B cell (primary cell): Measurements from ENCODE around the gene MACO1. TPM values are rescaled to one million over a fixed set of nuclear protein-coding genes. Genes with fewer than 3 reads are reported as not detected.
"Not testable (repeated sequence)": the region's sequence is repeated elsewhere in the genome, so short reads cannot be mapped to it uniquely, and the experiment has no call there.

Source experiments
- ATAC-seq: fragments of 200-7000 bp; cut with Tn5 transposase; one replicate; pipeline ENCODE4 v1.10.0; 2021; ENCODE audit warnings: low read depth, mild to moderate bottlenecking, moderate number of reproducible peaks, moderate library complexity
- CTCF ChIA-PET: fragments of 350-600 bp; sonication (Branson Sonifier 250); formaldehyde crosslinking; loops from one replicate; lab custom pipeline; 2021; ENCODE audit warnings: antibody characterized with exemption, inconsistent platforms; lab: Charles Lee
- POLR2A ChIA-PET: fragments of 350-600 bp; sonication (Branson Sonifier 250); formaldehyde crosslinking; loops from one replicate; lab custom pipeline; 2021; ENCODE audit warnings: antibody characterized with exemption; lab: Charles Lee
- DNase-seq: peaks from one replicate; pipeline ENCODE4 v3.0.0; 2013
- H2AFZ ChIP-seq: 2 replicates; pipeline ENCODE4 v1.6.1; 2012; ENCODE audit warnings: mild to moderate bottlenecking, low read depth, low read length; ENCODE audit not compliant: insufficient read depth, poor library complexity, severe bottlenecking
- H3K27ac ChIP-seq, 2 donors: 1 replicate in 1 of 2; 2 replicates in 1 of 2; pipeline ENCODE4 v1.5.1; 2012 to 2013; ENCODE audit warnings: low read length in 2 of 2, mild to moderate bottlenecking in 2 of 2, moderate library complexity in 1 of 2
- H3K27me3 ChIP-seq, 4 experiments: fragments of 200-600 bp in 1 of 4; sonication (generic) in 1 of 4; replicated peaks in 1 of 4; 1 replicate in 2 of 4; 2 replicates in 2 of 4; pipeline versions ENCODE4 v1.6.1 to v1.7.0; 2013 to 2016; ENCODE audit warnings: low read length in 3 of 4, mild to moderate bottlenecking in 2 of 4, mixed read lengths in 1 of 4, moderate library complexity in 1 of 4; ENCODE audit not compliant: insufficient read depth in 4 of 4, control insufficient read depth in 3 of 4; ENCODE audit errors: control extremely low read depth in 1 of 4
- H3K36me3 ChIP-seq, 2 experiments: replicated peaks in 1 of 2; 1 replicate in 1 of 2; 2 replicates in 1 of 2; pipeline versions ENCODE4 v1.6.1 to v1.7.1; 2013; ENCODE audit warnings: low read length in 1 of 2; ENCODE audit not compliant: insufficient read depth in 2 of 2, control insufficient read depth in 1 of 2; ENCODE audit errors: control extremely low read depth in 1 of 2, extremely low read depth in 1 of 2
- H3K4me1 ChIP-seq, 2 donors: fragments of 200-600 bp in 1 of 2; sonication (generic) in 1 of 2; 1 replicate in 1 of 2; 2 replicates in 1 of 2; pipeline versions ENCODE4 v1.5.1 to v1.6.1; 2013 to 2017; ENCODE audit warnings: low read length in 2 of 2; ENCODE audit not compliant: control insufficient read depth in 2 of 2, insufficient read depth in 2 of 2
- H3K4me2 ChIP-seq: replicated peaks from 2 replicates; pipeline ENCODE3; 2012; ENCODE audit warnings: mild to moderate bottlenecking, low read depth, low read length; ENCODE audit not compliant: poor library complexity, severe bottlenecking
- H3K4me3 ChIP-seq, 5 experiments: fragments of 200-600 bp in 1 of 5; sonication (generic) in 1 of 5; 1 replicate in 3 of 5; 2 replicates in 2 of 5; pipeline versions ENCODE4 v1.5.1 to v1.7.0; 2011 to 2016; ENCODE audit warnings: low read length in 4 of 5, mild to moderate bottlenecking in 4 of 5, low read depth in 2 of 5, control low read depth in 1 of 5, moderate library complexity in 1 of 5; ENCODE audit not compliant: insufficient read depth in 1 of 5; ENCODE audit errors: control extremely low read depth in 1 of 5, extremely low read depth in 1 of 5
- H3K79me2 ChIP-seq: fragments of 200-600 bp; sonication (generic); one replicate; pipeline ENCODE4 v1.6.0; 2016; ENCODE audit warnings: low read length; ENCODE audit not compliant: control insufficient read depth, insufficient read depth
- H3K9ac ChIP-seq: fragments of 200-600 bp; sonication (generic); 2 replicates; pipeline ENCODE4 v1.6.1; 2017; ENCODE audit warnings: mild to moderate bottlenecking, low read length, moderate library complexity
- H3K9me3 ChIP-seq, 3 donors: one replicate each; pipeline versions ENCODE4 v1.6.1 to v1.7.1; 2013; ENCODE audit warnings: low read length in 2 of 3; ENCODE audit not compliant: control insufficient read depth in 2 of 3, insufficient read depth in 1 of 3; ENCODE audit errors: control extremely low read depth in 1 of 3
- H4K20me1 ChIP-seq: 2 replicates; pipeline ENCODE4 v1.6.0; 2012; ENCODE audit warnings: mild to moderate bottlenecking, low read length; ENCODE audit not compliant: insufficient read depth, control insufficient read depth, poor library complexity, severe bottlenecking
- H3K27ac Mint-ChIP-seq: one replicate; pipeline ENCODE4 v1.8.0; 2021; ENCODE audit warnings: mixed read lengths
- H3K27me3 Mint-ChIP-seq: one replicate; pipeline ENCODE4 v1.8.0; 2021; ENCODE audit warnings: mixed read lengths
- H3K4me1 Mint-ChIP-seq: one replicate; pipeline ENCODE4 v1.8.0; 2021; ENCODE audit warnings: mixed read lengths
- H3K4me3 Mint-ChIP-seq: one replicate; pipeline ENCODE4 v1.8.0; 2021; ENCODE audit warnings: mixed read lengths
- H3K9me3 Mint-ChIP-seq: one replicate; pipeline ENCODE4 v1.8.0; 2022; ENCODE audit warnings: mixed read lengths; ENCODE audit not compliant: insufficient read depth
- WGBS: methylation state at CpG from one replicate; pipeline ENCODE4 v1.1.5; 2013; ENCODE audit warnings: missing lambda C conversion rate; ENCODE audit not compliant: insufficient coverage; 5-methylcytosine and 5-hydroxymethylcytosine counted together
- intact Hi-C: fragments of 100-400 bp; cut with micrococcal nuclease; formaldehyde crosslinking; loops from one replicate; pipeline ENCODE4 v1.10.0; 2022
- polyA plus RNA-seq: library from polyadenylated mRNA; depleted of rRNA; stranded (reverse); fragments of >200 nt; gene quantifications from 2 replicates; pipeline ENCODE4 v1.2.3, GENCODE V29; 2012
- total RNA-seq, 2 donors: library from RNA; stranded (reverse); fragments of 120-200 nt in 1 of 2; gene quantifications; 1 replicate in 1 of 2; 2 replicates in 1 of 2; pipeline versions ENCODE4 v1.2.3 to v1.2.4, GENCODE V29; 2013 to 2022

The MACO1 gene
- total and polyA plus RNA-seq, 2 donors (not counting 1 experiment from before 2014, with no cell fraction given), result 4.9 to 21.2 TPM

DNA sequence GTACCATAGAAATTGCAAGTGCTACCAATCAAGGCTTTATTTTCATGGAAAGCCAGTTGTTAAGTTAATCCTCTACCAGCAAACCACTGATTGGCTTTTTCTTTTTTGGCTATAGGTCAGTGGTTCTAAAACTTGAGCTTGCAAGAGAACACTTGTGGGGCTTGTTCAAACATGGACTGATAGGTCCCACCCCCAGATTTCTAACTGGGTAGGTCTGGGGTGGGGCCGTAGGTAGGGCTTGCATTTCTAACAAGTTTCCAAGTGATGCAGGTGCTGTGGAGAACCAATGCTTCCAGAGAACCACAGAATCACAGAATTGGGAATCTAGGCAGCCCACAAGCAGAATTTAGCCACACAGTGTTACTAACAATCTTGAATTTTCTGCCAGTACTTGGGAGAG is 46.8 kb upstream of the MACO1 start:
- DNase-seq, H3K4me3 ChIP-seq, H3K36me3 ChIP-seq, H3K27ac Mint-ChIP-seq, H3K27ac ChIP-seq, H3K9me3 Mint-ChIP-seq, H3K4me1 ChIP-seq, H3K9ac ChIP-seq, H3K79me2 ChIP-seq, POLR2A ChIA-PET, H3K9me3 ChIP-seq, H2AFZ ChIP-seq, H3K27me3 ChIP-seq, H3K4me2 ChIP-seq, H3K4me3 Mint-ChIP-seq, CTCF ChIA-PET, H4K20me1 ChIP-seq, intact Hi-C loops, H3K4me1 Mint-ChIP-seq, ATAC-seq: not testable (repeated sequence)
- no CpG with 5 or more reads among the region's 1 CpG for WGBS
- peaks cover 13% of the 10 kb centered on the region for H3K27me3 Mint-ChIP-seq

DNA sequence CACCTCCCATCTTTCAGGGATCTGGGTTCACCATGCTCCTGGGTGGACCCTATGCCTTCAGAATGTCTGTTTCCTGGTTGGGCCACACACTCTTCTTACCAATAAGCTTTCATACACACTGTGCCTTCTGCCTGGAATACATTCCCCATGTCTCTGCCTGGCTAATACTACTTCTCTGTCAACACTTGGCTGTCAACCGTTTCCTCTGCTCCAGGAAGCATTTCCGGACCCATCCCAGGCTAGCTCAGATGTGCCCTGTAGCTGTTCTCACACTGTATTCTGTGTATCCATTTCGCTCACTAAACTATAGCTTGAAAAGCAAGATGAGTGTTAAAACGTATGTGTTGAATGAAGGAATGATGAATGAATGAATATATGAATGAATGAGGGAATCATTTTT is 43.6 kb upstream of the MACO1 start:
- H3K27ac ChIP-seq, H2AFZ ChIP-seq, H3K9me3 Mint-ChIP-seq, intact Hi-C loops, CTCF ChIA-PET, H3K4me1 Mint-ChIP-seq, H4K20me1 ChIP-seq, H3K27me3 ChIP-seq, H3K4me3 Mint-ChIP-seq, H3K4me3 ChIP-seq, H3K79me2 ChIP-seq, H3K27ac Mint-ChIP-seq, H3K36me3 ChIP-seq, H3K9me3 ChIP-seq, ATAC-seq, H3K4me2 ChIP-seq, POLR2A ChIA-PET, DNase-seq, H3K4me1 ChIP-seq, H3K9ac ChIP-seq: not testable (repeated sequence)
- 100% methylated on average over 1 of the region's 4 CpGs for WGBS
- H3K27me3 Mint-ChIP-seq, result peaks cover 20% of the 10 kb centered on the region

GRCh38 chr1:25388691-25389090 is 42.0 kb upstream of the MACO1 start:
- H3K27ac ChIP-seq, H3K4me1 ChIP-seq, intact Hi-C loops, H3K4me3 ChIP-seq, H3K27ac Mint-ChIP-seq, ATAC-seq, H3K9me3 Mint-ChIP-seq, H3K9me3 ChIP-seq, DNase-seq, H2AFZ ChIP-seq, H3K9ac ChIP-seq, POLR2A ChIA-PET, H3K36me3 ChIP-seq, H3K79me2 ChIP-seq, H4K20me1 ChIP-seq, H3K27me3 ChIP-seq, H3K4me2 ChIP-seq, H3K4me1 Mint-ChIP-seq, H3K4me3 Mint-ChIP-seq, CTCF ChIA-PET: not testable (repeated sequence)
- 89% methylated on average over 4 of the region's 9 CpGs for WGBS
- peaks cover 15% of the 10 kb centered on the region for H3K27me3 Mint-ChIP-seq

- H3K4me1 Mint-ChIP-seq, intact Hi-C loops, H2AFZ ChIP-seq, H3K9ac ChIP-seq, H3K4me3 Mint-ChIP-seq, H3K27ac ChIP-seq, H3K79me2 ChIP-seq, H3K27ac Mint-ChIP-seq, DNase-seq, ATAC-seq, H3K36me3 ChIP-seq, CTCF ChIA-PET, H3K27me3 ChIP-seq, H3K9me3 Mint-ChIP-seq, H3K9me3 ChIP-seq, H3K4me1 ChIP-seq, H3K4me2 ChIP-seq, H4K20me1 ChIP-seq, H3K4me3 ChIP-seq, POLR2A ChIA-PET: not testable (repeated sequence)
- peaks cover 19% of the 10 kb centered on the region for H3K27me3 Mint-ChIP-seq
- 68% methylated on average over 3 of the region's 3 CpGs for WGBS
These were observed 41.0 kb upstream of the MACO1 start for GRCh38 chr1:25389721-25390120.
